CD14-positive monocyte (primary cell): ENCODE data around the gene DSCAML1. TPM values are rescaled to one million over a fixed set of nuclear protein-coding genes. Genes with fewer than 3 reads are reported as not detected.

Experiments
- DNase-seq, 3 donors: peaks; one replicate each; pipeline ENCODE4 v3.0.0-alpha.2; 2011 to 2022
- H2AFZ ChIP-seq: 2 replicates; pipeline ENCODE4 v1.6.0; 2012; ENCODE audit warnings: mild to moderate bottlenecking, low read depth, low read length, inconsistent platforms; ENCODE audit not compliant: insufficient read depth, poor library complexity, severe bottlenecking
- H3K27ac ChIP-seq, 2 donors: 1 replicate in 1 of 2; 2 replicates in 1 of 2; pipeline ENCODE4 v1.5.1; 2012 to 2013; ENCODE audit warnings: low read length in 2 of 2, control low read depth in 1 of 2, inconsistent platforms in 1 of 2, low read depth in 1 of 2, mild to moderate bottlenecking in 1 of 2
- H3K27me3 ChIP-seq, 2 donors: one replicate each; pipeline versions ENCODE4 v1.6.0 to v1.6.1; 2011 to 2013; ENCODE audit warnings: low read length in 2 of 2; ENCODE audit not compliant: control insufficient read depth in 2 of 2, insufficient read depth in 2 of 2
- H3K36me3 ChIP-seq, 2 donors: replicated peaks in 1 of 2; 1 replicate in 1 of 2; 2 replicates in 1 of 2; pipeline versions ENCODE4 v1.5.1 to v1.6.1; 2012 to 2013; ENCODE audit warnings: low read length in 2 of 2, control low read depth in 1 of 2, inconsistent platforms in 1 of 2, mild to moderate bottlenecking in 1 of 2; ENCODE audit not compliant: insufficient read depth in 2 of 2, control insufficient read depth in 1 of 2
- H3K4me1 ChIP-seq, 2 donors: 1 replicate in 1 of 2; 2 replicates in 1 of 2; pipeline versions ENCODE4 v1.5.1 to v1.6.1; 2012 to 2013; ENCODE audit warnings: low read length in 2 of 2, control low read depth in 1 of 2, inconsistent platforms in 1 of 2, mild to moderate bottlenecking in 1 of 2, moderate library complexity in 1 of 2; ENCODE audit not compliant: insufficient read depth in 2 of 2, control insufficient read depth in 1 of 2
- H3K4me2 ChIP-seq: replicated peaks from 2 replicates; pipeline ENCODE3; 2012; ENCODE audit warnings: low read length, moderate library complexity, mild to moderate bottlenecking; ENCODE audit not compliant: poor library complexity, severe bottlenecking; ENCODE audit errors: extremely low read depth
- H3K4me3 ChIP-seq, 3 experiments: fragments of 200-600 bp in 1 of 3; sonication (generic) in 1 of 3; replicated peaks in 1 of 3; 1 replicate in 2 of 3; 2 replicates in 1 of 3; pipeline ENCODE4 v1.5.1; 2011 to 2013; ENCODE audit warnings: low read length in 3 of 3, mild to moderate bottlenecking in 3 of 3, control low read depth in 2 of 3, low read depth in 2 of 3, inconsistent platforms in 1 of 3, moderate library complexity in 1 of 3
- H3K79me2 ChIP-seq: 2 replicates; pipeline ENCODE4 v1.6.0; 2012; ENCODE audit warnings: mild to moderate bottlenecking, control low read depth, inconsistent platforms, low read length, moderate library complexity; ENCODE audit not compliant: insufficient read depth
- H3K9ac ChIP-seq: 2 replicates; pipeline ENCODE4 v1.6.0; 2017; ENCODE audit warnings: low read length, mild to moderate bottlenecking; ENCODE audit not compliant: insufficient read depth, poor library complexity, severe bottlenecking
- H3K9me3 ChIP-seq, 2 donors: replicated peaks in 1 of 2; 1 replicate in 1 of 2; 2 replicates in 1 of 2; pipeline versions ENCODE4 v1.5.1 to v1.6.1; 2012 to 2013; ENCODE audit warnings: low read length in 2 of 2, control low read depth in 1 of 2; ENCODE audit not compliant: control insufficient read depth in 1 of 2, insufficient read depth in 1 of 2
- H4K20me1 ChIP-seq: 2 replicates; pipeline ENCODE4 v1.6.0; 2012; ENCODE audit warnings: mild to moderate bottlenecking, low read length, control low read depth, moderate library complexity; ENCODE audit not compliant: insufficient read depth
- H3K27ac Mint-ChIP-seq, 7 donors: one replicate each; pipeline ENCODE4 v1.8.0; 2020; ENCODE audit warnings: mild to moderate bottlenecking in 7 of 7, mixed read lengths in 7 of 7, moderate library complexity in 6 of 7, inconsistent platforms in 2 of 7
- H3K27me3 Mint-ChIP-seq, 3 donors: one replicate each; pipeline ENCODE4 v1.8.0; 2021 to 2022; ENCODE audit warnings: low read depth in 3 of 3, mild to moderate bottlenecking in 3 of 3, mixed read lengths in 3 of 3, moderate library complexity in 3 of 3, inconsistent platforms in 1 of 3
- H3K36me3 Mint-ChIP-seq, 2 donors: one replicate each; pipeline ENCODE4 v1.8.0; 2020; ENCODE audit warnings: mixed read lengths in 2 of 2, inconsistent platforms in 1 of 2, mild to moderate bottlenecking in 1 of 2
- H3K4me1 Mint-ChIP-seq: one replicate; pipeline ENCODE4 v1.8.0; 2020; ENCODE audit warnings: mild to moderate bottlenecking, mixed read lengths
- H3K4me3 Mint-ChIP-seq, 2 donors: one replicate each; pipeline ENCODE4 v1.8.0; 2020; ENCODE audit warnings: mild to moderate bottlenecking in 2 of 2, mixed read lengths in 2 of 2, moderate library complexity in 1 of 2
- H3K9me3 Mint-ChIP-seq, 7 donors: one replicate each; pipeline ENCODE4 v1.8.0; 2020 to 2022; ENCODE audit warnings: mixed read lengths in 7 of 7, mild to moderate bottlenecking in 6 of 7, moderate library complexity in 6 of 7, inconsistent platforms in 2 of 7
- CTCF ChIP-seq: fragments of 200-600 bp; IDR thresholded peaks from one replicate; pipeline ENCODE4 v1.8.0; 2022; ENCODE audit warnings: antibody characterized with exemption, mild to moderate bottlenecking
- WGBS: methylation state at CpG from one replicate; pipeline ENCODE4 v1.1.5; 2013; ENCODE audit warnings: missing lambda C conversion rate; ENCODE audit not compliant: insufficient coverage; 5-methylcytosine and 5-hydroxymethylcytosine counted together
- intact Hi-C, 2 donors: fragments of 100-400 bp; cut with micrococcal nuclease; formaldehyde crosslinking; loops; one replicate each; pipeline versions ENCODE4 v1.15.0 to v1.15.1; 2023
- polyA plus RNA-seq, 3 donors: library from polyadenylated mRNA; depleted of rRNA in 1 of 3; unstranded in 2 of 3; stranded (reverse) in 1 of 3; fragments of 300-500 nt in 2 of 3; fragments of >200 nt in 1 of 3; fragmentation: Illumina TruSeq in 2 of 3; gene quantifications; 1 replicate in 2 of 3; 2 replicates in 1 of 3; pipeline ENCODE4 v1.2.3, GENCODE V29; 2012 to 2021

The DSCAML1 gene
- polyA plus RNA-seq, 3 donors, result not detected

DNA sequence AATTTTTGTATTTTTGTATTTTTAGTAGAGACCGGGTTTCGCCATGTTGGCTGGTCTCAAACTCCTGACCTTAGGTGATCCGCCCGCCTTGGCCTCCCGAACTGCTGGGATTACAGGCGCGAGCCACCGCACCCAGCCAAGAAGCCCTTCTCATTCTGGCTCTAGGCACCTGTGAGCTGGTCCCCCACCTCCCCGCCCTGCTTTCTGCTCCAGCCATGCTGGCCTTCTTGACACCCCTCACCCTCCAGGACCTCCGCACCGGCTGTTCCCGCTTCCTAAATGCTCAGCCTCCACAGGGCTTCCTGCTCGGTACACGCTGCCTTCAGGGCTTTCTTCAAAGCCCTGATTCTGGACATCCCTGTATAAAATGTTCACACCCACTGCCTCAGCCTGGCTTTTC is 33.1 kb upstream of the DSCAML1 start:
- 81% methylated on average over 11 of the region's 14 CpGs for WGBS
- no peak overlapping the region for H3K4me3 ChIP-seq
- peaks cover 0 to 6% (median 0%) of the 10 kb centered on the region in 3 donors for H3K27me3 Mint-ChIP-seq
- peaks cover 64 to 77% of the 10 kb centered on the region in 2 donors for H3K4me1 ChIP-seq
- peaks cover 0 to 3% of the 10 kb centered on the region in 2 donors for H3K36me3 Mint-ChIP-seq
- H3K4me3 Mint-ChIP-seq, result no peak overlapping the region
- H3K9me3 Mint-ChIP-seq, result peaks cover 0 to 2% (median 0%) of the 10 kb centered on the region in 7 donors
- peaks cover 78% of the 10 kb centered on the region for H3K4me1 Mint-ChIP-seq
- H3K36me3 ChIP-seq, result no peaks in the 10 kb centered on the region
- no peak overlapping the region for H3K4me2 ChIP-seq
- no peaks in the 10 kb centered on the region for H3K9me3 ChIP-seq
- no peaks in the 10 kb centered on the region for H4K20me1 ChIP-seq
- no peak overlapping the region for H3K9ac ChIP-seq
- no peaks in the 10 kb centered on the region for H3K79me2 ChIP-seq
- intact Hi-C loops, result loop anchor here in 1 of 2 donors (10.0 kb wide), 1 partner anchor 315 kb away; no protein-coding TSS in a partner anchor
- H3K27ac ChIP-seq, result peak overlapping the region in 1 of 2 donors; percentile 27
- H3K27ac Mint-ChIP-seq, result peak overlapping the region in 6 of 7 donors; percentile 64 to 93 (median 74)
- TF ChIP-seq CTCF, result no peak
- no peak overlapping the region for H2AFZ ChIP-seq
- DNase-seq, result peak in 1 of 3 donors; percentile 10
- no peaks in the 10 kb centered on the region for H3K27me3 ChIP-seq

GRCh38 chr11:117829369-117829725 is 32.3 kb upstream of the DSCAML1 start:
- peak in 1 of 3 donors; percentile 30 for DNase-seq
- Histone ChIP-seq H3K36me3 (no peaks in the 10 kb centered on the region), H3K4me3 (no peak overlapping the region), H3K4me1 (peaks cover 64 to 77% of the 10 kb centered on the region in 2 donors), H4K20me1 (no peaks in the 10 kb centered on the region), H3K79me2 (no peaks in the 10 kb centered on the region), H3K9ac (peak overlapping the region; percentile 59), H3K27ac (peak overlapping the region in 1 of 2 donors; percentile 82), H3K9me3 (no peaks in the 10 kb centered on the region), H3K4me2 (no peak overlapping the region), H2AFZ (no peak overlapping the region), H3K27me3 (no peaks in the 10 kb centered on the region)
- Mint-ChIP-seq H3K27ac (peak overlapping the region in 6 of 7 donors; percentile 37 to 89 (median 82)), H3K9me3 (peaks cover 0 to 2% (median 0%) of the 10 kb centered on the region in 7 donors), H3K27me3 (peaks cover 0 to 6% (median 0%) of the 10 kb centered on the region in 3 donors), H3K4me1 (peaks cover 78% of the 10 kb centered on the region), H3K4me3 (no peak overlapping the region), H3K36me3 (peaks cover 0 to 3% of the 10 kb centered on the region in 2 donors)
- TF ChIP-seq CTCF, result no peak
- 100% methylated on average over 1 of the region's 7 CpGs for WGBS
- intact Hi-C loops, result loop anchor here in 1 of 2 donors (2.0 kb wide), 1 partner anchor 13 kb away; no protein-coding TSS in a partner anchor
